ENCODE measurements around the gene SRSF4.

DNA sequence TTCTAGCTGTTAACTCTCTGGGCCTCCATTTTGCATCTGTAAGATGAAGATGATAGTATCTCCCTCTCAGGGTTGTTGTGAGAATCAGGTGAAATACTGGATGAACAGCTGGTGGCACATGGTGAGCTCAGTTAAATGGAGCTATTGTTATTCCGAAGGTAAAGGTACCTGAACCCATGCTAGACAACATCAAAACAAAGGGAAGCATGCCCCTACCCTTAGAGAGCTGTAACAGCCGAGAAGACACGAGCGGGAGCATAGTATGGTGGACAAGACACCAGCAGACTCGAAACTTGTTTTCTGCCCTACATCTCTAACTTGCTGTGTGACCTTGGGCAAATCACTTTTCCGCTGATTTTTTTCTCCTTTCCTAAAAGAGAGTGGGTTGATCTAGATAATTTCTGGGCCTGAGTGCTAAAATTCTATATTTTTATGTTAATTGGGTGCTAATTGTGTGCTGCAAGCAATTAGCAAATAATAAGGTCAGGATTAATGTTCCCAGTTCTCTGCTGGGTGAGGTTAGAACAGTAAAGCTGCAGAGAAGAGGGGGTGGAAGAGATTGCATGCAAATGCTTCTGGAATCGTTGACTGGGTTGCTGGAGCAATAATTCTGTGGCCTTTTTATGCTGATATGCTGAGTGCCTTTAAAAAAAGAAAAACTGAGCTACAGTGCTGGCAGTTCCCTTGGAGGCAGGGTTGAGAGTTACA lies 68.8 kb downstream of the SRSF4 start:
- TF ChIP-seq CTCF (IDR thresholded peaks at IDR 0.05) (no peak), EZH2 (IDR thresholded peaks at IDR 0.05; ENCODE audit: borderline replicate concordance, insufficient read depth, low read depth, low read length, poor library complexity, severe bottlenecking) (no peak)
